ENCODE results near the gene ZC3H7A.

ZC3H7A gene

DNA sequence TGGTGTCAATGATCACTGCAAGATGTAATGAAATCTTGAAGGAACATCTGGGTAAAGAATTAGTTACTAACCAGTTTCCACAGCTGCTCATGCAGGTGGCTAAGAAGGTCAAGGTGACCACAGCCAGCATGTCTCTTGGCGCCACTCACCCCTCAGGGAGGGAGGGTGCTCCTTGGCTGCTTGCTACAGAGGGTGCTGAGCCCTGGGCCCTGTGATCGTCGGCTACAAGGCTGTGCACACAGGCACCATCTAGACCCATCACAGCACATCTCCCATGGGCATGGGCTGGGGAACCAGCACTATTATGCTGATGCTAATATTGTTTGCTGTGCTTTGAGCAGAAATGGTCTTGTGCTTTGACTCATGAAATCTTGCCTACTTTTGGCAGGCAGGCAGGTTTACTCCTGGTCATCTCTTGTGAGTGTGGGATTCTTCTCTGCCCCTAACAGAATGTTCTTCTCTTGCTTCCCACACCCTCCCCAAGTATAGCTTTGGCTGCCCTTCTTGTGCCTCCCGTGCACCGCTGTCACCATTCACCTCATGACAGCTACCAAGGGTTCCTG, 90.8 kb downstream of the ZC3H7A start:
- no peak for DNase-seq (ENCODE audit: low read depth in 2 of 3, low spot score in 2 of 3)

DNA sequence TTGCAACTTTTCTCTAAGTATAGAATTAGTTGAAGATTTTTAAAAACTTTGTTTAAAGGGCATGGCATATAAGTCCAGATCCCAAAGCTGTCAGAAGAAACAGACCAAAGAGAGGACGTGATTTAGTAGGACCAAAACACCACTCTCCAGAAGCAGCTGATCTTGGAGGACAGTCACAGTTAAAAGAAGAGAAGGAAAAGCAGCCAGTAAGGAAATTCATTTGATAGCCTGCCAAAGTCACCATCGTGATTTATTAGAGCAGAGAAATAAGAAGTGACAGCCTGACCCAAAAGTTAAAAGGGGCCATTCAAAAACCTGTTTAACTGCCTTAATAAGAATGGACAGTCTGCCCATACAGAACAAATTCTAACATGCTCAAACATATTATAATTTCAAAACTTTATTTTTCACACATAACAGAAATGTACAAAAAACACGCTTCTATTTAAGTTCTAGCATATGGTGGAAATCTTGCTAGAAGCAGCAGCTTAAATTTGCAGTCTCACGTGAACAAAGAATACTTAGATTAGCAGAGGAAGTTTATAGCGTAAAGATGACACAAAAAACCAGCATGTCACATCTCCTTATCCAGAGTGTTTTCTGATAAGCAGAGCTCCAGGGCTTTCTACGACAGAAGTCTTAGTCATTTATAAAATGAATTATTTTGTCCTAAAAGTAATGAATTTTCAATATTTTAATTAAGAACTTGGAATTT, 91.6 kb downstream of the ZC3H7A start:
- DNase-seq (ENCODE audit: low read depth in 2 of 3, low spot score in 2 of 3), result no peak

Measured in activated CD8-positive, alpha-beta memory T cell treated with anti-CD3 and anti-CD28 coated beads for 48 hours (primary cell).